Putamen (tissue), 1 donor: ENCODE measurements around the gene SLX4IP.

ENCODE experiments used
- DNase-seq: peaks from one replicate; pipeline ENCODE4 v3.0.0-alpha.2; 2016; ENCODE audit warnings: low spot score

SLX4IP gene

GRCh38 chr20:10521068-10521831, 86.1 kb downstream of the SLX4IP start:
- DNase-seq, result no peak

GRCh38 chr20:10521836-10522235, 86.7 kb downstream of the SLX4IP start:
- DNase-seq, result no peak

- no peak for DNase-seq
Observed at GRCh38 chr20:10522328-10522727, 87.2 kb downstream of the SLX4IP start.

- peak; percentile 43 for DNase-seq
Observed at GRCh38 chr20:10523443-10523842, 88.3 kb downstream of the SLX4IP start.

GRCh38 chr20:10524034-10524476, 89.0 kb downstream of the SLX4IP start:
- peak; percentile 20 for DNase-seq

- no peak for DNase-seq
Observed at GRCh38 chr20:10524643-10525042, 89.5 kb downstream of the SLX4IP start.

DNA sequence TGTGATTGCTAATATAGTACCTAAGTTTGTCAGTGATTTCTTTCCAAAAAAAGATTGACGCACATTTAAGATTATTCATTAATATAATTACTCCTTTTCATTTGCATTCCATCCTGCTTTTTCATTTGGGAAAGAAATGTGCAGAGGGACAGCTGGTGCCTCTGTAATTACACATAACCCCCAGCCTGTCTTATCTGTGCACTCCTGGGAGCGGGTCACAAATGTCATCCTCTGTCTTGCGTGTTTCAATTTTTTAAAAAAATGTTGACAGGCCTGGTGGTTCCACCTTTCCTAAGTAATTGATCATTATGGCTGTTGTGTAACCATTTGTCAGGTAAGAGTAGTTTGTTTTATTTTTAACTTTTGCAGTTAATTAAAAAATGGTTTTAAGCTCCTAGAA, 92.7 kb downstream of the SLX4IP start:
- no peak for DNase-seq

DNA sequence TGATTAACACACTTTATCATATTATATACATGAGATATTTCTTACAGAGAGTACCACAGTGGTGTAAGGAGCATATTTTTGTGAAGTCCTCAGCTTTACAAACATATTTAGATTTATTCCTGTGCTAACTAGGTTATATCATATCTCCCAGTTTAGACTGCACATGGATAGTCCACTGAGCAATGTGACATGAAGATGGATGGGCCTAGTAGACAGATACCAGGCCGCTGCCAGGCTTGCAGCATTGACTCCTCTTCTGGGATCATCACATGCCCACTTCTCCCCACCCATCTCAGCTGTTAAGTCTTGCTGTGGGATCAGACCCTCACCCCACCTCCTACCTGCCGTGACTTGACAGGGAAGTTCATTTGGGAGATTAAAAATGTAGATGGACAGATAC, 95.8 kb downstream of the SLX4IP start:
- DNase-seq, result no peak

- no peak for DNase-seq
Observed at GRCh38 chr20:10531848-10532247, 96.7 kb downstream of the SLX4IP start.

DNA sequence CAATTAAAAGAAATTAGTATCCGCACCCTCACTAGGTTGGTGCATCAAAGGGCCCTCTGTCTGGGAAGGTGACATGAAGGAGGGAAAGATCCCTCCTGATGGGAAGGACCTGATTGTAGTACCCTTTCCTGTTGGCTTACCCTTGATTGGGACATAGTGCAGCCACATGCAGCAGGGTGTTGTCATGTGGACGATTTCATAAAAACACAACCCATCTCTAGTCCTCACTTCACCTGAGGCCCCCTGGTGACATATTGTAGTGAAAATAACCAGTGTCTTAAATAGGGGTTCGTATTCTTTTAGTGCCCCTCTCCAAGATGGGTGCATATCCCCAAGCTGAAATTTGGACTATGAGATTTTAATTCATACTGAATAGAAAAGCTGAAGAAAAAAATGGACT, 97.3 kb downstream of the SLX4IP start:
- no peak for DNase-seq

- no peak for DNase-seq
Observed at GRCh38 chr20:10536531-10536930, 101.4 kb downstream of the SLX4IP start.

DNA sequence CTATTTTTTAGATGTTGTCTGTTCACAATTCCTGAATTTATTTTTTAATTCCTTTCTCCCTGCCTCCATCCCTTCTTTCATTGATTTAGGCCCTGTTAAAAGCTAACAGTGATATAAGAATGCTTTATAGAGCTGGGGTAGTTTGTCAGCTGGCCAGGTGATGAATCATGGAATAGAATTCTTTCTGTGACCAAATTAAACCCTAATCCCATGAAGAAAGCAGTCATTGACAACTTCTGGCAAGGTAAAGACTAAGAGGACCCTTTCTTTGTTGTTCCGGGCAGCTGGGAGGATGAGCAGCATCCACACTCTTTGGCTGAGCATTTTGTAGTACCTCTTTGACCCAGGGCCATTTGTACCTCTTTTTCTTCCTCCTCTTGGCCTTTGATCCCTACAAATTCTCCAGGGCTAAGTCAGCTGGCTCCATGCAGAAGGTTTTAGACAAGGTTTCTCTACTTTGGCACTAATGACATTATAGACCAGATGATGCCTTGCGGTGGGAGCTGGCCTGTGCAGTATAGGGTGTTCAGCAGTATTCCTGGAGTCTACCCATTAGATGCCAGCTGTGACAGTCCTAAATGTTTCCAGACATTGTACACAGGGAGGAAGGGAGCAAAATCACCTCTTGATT, 102.9 kb downstream of the SLX4IP start:
- DNase-seq, result no peak

DNA sequence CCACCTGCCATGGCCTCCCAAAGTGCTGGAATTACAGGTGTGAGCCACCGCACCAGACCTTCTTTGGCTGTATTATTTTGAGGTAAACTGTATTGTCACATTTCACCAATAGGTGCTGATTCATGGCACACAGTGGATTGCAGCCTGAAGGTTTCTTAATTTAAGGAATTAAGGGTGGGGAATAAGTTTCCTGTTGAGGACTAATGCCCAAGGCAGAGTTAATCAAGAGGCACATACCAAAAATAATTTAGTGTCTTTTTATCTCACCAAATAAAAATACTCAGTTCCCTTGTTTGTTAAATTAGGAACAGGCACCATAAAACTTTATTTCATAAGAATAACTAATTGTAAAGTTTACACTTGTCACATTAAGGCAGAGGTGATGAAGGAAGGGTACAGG, 103.7 kb downstream of the SLX4IP start:
- DNase-seq, result no peak

DNA sequence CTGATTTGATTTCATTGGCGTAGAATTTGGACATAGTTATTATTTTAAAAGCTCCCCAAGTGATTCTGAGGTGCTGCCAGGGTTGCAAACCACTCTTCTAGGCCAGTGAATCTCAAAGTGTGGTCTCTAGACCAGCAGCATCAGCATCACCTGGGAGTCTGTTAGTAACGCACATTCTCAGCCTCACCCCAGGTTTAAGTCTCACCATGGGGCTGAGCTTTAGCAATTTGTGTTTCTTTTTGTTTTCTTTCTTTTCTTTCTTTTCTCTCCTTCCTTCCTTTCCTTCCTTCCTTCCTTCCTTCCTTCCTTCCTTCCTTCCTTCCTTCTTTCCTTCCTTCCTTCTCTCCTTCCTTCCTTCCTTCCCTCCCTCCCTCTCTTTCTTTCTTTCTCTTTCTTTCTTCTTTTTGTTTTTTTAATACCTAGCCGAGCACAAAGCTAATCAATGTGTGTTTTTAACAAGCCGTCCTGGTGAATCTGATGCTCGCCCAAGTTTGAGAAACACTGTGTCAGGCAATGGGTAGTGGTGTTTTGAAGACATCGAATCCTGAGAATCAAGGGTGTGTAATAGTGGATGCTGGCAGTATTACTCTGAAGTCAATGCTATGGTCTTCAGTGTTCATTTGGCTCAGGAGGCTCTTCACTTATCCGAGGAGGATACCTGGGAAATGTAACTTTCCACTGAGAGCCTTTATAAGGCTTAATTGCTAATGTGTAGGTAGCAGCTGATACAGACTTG, 104.9 kb downstream of the SLX4IP start:
- no peak for DNase-seq

- DNase-seq, result no peak
Observed at GRCh38 chr20:10540636-10541493, 105.8 kb downstream of the SLX4IP start.

DNA sequence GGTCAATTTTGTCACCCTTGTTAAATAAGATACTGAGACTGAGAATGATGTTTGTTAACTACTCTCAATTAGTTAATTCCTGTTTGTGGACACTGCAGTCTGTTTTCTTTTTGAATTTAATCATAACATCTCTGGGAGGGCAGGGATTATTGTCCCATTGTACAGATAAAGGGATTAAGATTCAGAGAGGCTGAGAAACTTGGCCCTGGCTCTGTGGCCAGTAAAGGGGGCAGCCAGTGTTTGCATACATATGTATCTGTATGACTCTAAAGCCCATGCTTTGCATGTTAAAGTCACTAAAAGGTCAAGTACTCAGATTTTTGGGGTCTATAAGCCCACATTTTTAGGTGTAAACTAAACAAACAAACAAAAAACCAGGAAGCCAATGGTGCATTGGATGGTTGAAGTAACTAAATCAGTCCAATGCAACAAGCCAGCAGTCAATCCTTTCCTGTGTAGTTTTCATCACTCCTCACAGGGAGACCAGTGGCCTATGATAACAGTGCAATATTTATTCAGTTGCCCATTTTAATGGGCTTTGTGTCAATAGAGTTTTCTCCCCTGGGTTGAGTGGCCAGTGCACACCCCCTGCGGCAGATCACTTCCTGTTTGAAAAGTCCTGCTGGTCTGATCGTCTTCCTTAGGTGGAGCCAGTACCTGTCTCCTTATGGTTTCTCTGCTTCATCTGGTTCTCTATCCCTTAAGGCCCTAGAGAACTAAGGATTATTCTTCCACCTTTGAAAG, 106.7 kb downstream of the SLX4IP start:
- no peak for DNase-seq

DNA sequence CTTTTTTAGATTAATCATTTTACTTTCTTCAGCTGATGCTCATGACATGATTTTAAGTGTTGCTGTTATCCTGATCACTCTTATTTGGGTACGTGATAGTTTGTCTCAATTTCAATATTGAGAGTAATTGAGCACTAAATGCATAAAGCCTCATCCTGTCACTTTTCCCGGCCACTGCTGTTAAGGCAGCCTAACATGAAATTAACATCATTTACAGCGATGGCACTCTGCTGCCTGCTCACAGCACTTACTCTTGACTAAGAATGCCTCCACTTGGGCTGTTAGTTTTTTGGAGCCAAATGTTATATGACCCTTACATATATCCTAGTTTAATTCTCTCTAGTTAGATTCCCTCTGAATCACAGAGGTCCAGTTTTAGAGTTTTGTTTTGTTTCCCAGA, 107.3 kb downstream of the SLX4IP start:
- DNase-seq, result no peak

GRCh38 chr20:10543480-10543879, 108.4 kb downstream of the SLX4IP start:
- no peak for DNase-seq

- DNase-seq, result no peak
Observed at GRCh38 chr20:10547276-10548114, 112.4 kb downstream of the SLX4IP start.

DNA sequence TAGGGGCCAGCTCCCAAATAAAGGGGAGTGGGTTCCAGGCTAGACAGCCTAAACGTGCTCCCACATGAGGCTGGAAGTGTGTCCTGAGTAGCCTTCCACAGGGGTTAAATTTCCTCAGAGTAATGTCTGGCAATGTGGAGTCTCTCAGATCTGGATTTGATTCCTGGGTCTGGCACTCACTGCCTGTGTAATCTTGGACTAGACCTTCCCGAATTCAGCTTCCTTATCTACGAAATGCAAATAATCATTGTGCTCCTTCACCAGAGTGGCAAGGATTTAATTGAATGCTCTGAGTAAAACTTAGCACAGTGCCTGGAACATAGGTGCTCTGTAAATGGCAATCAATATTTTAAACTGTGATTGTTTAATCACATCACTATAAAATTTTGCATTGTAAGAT, 114.4 kb downstream of the SLX4IP start:
- DNase-seq, result no peak
